NOMO-1 treated with dmso at 0.1 percent for 144 hours (cell line): ENCODE results near the gene PLA2G3.
A peak's percentile ranks its signal among the peaks of the same experiment; 100 is the strongest.

Experiments
- DNase-seq: peaks from one replicate; lab custom pipeline; 2025; ENCODE audit not compliant: unreplicated experiment; lab: John Stamatoyannopoulos, UW

Gene PLA2G3

GRCh38 chr22:31139866-31140716, at the start of gene PLA2G3:
Gene PLA2G3, minus strand, starts transcription at chr22:31140508. Its CDS starts 154 bp downstream, at chr22:31140354.
- DNase-seq, result no peak

DNA sequence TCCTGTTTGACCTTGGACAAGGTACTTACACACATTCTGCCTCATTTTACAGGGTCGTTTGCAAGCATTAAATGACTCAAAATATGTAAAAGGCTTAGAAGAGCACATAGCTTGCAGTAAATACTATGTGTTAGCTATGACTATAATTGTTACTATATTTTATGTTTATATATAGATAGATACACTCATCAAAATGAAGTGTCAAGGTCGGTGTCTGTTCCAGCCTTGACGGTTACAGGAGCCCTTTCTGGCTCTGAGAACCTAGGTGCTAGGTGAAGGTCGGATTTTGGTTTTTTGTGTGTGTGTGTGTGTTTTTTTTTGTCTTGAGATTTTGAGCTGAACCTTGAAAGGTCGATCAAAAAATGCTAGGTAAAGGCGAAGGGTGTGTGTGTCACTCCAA, 47.3 kb upstream of the PLA2G3 start:
- DNase-seq, result no peak

DNA sequence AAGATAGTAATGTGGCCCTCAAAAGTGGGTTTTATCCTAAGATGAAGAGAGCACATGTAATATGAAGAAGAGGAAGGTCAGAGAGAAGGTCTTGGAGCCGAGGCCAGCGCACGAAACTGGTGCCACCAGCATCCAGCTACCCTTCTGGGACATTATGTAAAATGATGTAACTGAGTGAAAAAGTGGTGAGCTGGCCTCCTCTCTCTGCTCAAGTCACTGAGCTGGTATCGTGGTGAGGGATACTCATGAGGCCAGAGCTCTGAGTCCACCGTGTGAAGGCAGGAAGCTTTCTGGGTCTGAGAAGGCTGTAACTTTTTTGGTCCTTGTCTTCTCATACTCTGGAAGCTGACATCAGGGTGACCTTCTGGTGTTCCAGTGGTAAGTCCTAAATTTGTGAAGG, 44.7 kb upstream of the PLA2G3 start:
- no peak for DNase-seq

DNA sequence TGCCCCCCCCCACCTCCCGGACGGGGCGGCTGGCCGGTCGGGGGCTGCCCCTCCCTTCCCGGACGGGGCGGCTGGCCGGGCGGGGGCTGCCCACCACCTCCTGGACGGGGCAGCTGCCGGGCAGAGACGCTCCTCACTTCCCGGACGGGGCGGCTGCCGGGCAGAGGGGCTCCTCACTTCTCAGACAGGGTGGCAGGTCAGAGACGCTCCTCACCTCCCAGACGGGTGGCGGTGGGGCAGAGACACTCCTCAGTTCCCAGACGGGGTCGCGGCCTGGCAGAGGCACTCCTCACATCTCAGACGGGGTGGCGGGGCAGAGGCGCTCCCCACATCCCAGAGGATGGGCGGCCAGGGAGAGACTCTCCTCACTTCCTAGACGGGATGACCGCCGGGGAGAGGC, 43.7 kb upstream of the PLA2G3 start:
- no peak for DNase-seq

DNA sequence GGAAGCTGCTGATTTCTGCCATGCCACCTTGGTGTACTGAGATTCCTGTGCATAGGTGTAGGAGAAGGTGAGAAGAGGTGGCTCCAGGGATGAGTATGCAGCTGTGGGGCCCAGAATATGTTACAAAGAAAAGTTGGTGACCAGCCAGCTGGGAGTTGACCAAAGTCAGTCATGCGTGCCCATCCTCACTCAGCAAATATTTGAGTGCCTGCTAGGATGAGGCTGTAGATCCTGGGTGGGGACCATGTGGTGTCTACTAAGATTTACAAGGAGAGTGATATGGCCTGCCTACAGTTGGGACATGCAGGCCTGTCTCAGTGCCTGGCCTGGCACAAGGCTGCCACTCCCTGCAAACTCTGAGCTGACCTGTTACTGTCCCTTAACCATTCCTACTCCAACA, 39.0 kb upstream of the PLA2G3 start:
- no peak for DNase-seq

- DNase-seq, result no peak
Measured at GRCh38 chr22:31178859-31179258, 38.6 kb upstream of the PLA2G3 start.

- no peak for DNase-seq
Measured at GRCh38 chr22:31177420-31178162, 37.3 kb upstream of the PLA2G3 start.

DNA sequence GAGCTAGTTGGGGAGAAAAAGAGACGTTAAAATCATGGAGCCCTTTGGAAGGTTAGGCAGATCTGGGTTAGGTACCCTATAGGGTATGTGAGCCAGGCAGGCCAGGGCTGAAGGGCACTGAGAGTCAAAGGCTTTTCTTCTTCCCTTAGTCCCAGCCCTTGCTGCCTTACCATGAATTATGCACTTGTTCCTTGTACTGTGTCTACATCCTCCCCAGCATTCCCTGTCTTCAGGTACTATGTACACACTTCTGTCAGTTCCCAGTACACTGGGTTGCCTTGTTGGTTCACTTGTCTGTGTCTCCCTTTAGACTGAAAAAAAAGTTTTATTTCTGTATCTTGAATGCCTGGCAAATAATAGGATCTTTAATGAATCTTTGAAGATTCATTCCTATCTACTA, 36.6 kb upstream of the PLA2G3 start:
- DNase-seq, result no peak

GRCh38 chr22:31173386-31174145, 33.3 kb upstream of the PLA2G3 start:
- DNase-seq, result no peak

DNA sequence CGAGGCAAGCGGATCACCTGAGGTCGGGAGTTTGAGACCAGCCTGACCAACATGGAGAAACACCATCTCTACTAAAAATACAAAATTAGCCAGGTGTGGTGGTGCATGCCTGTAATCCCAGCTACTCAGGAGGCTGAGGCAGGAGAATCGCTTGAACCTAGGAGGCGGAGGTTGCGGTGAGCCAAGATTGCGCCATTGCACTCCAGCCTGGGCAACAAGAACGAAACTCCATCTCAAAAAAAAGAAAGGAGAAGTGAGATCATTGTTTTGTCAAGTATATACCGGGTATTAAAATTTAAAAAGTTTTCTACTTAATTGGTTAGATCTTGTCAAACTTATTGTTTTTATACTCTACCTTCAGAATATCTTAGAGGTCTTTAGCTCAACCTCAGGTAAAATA, 31.4 kb upstream of the PLA2G3 start:
- DNase-seq, result peak; percentile 25

DNA sequence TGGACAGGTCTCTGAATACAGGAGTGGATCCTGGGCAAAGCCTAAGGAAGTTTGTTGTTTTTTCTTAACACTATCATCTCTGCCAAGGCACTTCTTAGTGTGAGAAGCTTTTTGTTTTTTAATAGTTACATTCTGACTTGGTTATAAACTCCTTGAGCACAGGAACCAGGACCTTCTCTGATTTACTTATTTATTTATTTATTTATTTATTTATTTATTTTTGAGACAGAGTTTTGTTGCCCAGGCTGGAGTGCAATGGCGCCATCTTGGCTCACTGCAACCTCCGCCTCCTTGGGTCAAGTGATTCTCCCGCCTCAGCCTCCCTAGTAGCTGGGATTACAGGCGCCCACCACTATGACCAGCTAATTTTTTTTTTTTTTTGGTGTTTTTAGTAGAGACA, 30.7 kb upstream of the PLA2G3 start:
- no peak for DNase-seq

GRCh38 chr22:31162015-31162765, 21.9 kb upstream of the PLA2G3 start:
- DNase-seq, result no peak

GRCh38 chr22:31161386-31161785, 21.1 kb upstream of the PLA2G3 start:
- no peak for DNase-seq

DNA sequence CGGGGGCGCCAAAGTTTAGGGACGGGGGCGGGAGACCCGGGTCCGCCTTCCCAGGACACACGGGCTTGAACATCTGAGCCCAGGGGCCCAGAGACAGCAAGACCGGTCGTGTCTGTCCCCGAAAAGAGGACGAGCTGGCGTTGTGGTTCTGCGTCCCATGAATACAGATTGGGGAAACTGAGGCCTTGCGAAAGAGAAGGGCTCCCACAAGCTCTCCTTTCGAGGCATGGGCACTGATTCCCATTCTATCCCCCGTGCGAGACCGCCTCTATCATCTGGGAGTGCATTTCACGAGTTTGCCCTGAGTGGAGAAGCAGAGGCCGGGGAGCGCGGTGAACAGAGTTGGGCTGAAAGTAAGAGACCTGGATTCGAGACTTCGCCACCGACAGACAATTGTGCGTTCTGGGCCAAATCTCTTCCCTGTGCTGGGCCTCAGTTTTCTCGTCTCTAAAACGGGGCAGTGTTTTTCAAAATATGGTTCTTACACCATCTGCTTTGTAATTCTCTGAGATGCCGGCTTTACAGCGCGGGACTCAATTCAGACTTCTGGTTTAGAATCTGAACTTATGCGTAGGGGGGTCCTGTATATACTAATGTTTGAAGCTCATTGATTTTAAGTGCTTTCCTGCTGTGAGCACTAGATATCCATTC, 20.1 kb upstream of the PLA2G3 start:
- DNase-seq, result no peak

DNA sequence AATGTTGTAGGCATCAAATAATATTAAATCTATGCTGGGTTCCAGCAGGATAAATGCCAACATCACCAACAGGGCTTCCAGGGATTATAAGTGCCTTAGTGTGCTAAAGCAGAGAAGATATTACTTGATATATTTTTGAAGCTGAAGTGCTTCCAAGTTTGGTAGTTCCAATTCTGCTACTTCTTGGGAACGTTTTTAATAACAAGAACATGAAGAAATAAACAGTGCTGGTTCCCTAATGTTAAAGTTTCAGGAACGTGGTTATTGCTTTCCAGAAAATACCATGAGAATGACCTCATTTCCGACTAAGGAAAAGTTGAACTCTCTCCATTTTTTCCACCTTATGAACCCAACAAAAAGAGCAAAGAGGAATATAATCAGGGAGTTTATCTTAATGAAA, 15.1 kb upstream of the PLA2G3 start:
- DNase-seq, result no peak

DNA sequence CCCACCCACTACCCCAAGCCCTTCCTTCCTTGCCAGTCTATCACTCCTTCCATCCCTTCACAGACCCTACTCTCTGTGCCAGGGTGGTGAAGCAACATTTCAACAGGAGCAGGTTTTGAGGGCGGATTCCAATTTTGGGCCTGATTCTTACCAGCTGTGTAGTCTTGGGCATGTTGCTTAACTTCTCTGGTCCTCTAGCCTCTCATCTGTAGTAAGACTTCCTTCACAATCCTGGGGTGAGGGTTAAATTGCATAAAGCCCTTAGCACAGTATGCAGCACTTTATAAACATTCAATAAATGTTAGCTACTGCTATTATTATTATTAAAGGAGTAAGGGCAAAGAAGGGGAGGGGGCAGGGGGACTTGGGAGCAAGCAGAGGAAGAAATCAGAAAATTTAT, 14.7 kb upstream of the PLA2G3 start:
- DNase-seq, result no peak

DNA sequence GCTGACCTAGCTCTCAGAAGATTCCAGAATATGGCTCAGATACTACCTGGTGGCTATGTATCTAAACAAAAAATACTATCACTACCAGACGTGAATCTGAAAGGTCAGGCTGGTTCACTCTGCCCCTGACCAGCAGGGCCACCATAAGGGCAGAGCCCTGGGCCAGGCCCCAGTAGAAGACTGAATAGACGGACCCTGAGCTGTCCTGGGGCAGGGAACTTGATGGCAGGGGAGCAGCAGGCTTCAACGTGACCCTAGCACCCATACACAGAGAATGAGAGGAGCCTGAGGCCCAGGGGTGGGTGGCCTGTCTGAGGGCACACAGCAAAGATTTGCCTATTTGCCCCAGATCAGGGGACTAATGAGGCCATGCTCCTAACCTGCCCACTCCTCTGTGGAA, 13.0 kb upstream of the PLA2G3 start:
- no peak for DNase-seq

DNA sequence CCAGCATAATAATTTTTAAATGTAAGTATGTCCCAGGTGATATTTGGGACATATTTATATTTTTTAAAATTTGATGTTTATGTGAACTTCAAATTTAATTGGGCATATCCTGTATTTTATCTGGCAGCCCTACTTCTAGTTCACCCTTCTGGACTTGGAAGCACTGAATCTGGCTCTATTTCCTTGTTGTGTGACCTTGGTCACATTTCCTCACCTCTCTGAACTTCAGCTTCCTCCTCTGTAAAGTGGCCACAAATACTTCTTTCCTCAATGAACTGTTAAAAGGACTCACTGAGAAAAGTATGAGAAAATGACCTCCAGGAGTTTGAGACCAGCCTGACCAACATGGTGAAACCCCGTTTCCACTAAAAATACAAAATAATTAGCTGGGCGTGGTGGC, 11.6 kb upstream of the PLA2G3 start:
- DNase-seq, result no peak

DNA sequence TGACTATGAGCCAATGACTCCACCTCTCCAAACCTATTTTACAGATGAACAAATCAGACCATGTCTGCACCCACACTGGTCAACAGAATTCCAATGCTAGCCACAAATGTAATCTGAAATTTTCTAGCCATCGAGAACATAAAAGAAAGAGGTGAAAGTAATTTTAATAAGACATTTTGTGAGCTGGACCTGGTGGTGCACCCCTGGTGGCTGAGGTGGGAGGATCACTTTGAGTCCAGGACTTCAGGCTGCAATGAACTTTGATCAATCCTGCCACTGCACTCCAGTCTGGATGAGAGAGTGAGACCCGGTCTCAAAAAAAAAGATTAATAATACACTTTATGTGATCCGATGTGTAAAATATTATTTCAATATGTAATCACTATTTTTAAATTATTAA, 10.3 kb upstream of the PLA2G3 start:
- no peak for DNase-seq

DNA sequence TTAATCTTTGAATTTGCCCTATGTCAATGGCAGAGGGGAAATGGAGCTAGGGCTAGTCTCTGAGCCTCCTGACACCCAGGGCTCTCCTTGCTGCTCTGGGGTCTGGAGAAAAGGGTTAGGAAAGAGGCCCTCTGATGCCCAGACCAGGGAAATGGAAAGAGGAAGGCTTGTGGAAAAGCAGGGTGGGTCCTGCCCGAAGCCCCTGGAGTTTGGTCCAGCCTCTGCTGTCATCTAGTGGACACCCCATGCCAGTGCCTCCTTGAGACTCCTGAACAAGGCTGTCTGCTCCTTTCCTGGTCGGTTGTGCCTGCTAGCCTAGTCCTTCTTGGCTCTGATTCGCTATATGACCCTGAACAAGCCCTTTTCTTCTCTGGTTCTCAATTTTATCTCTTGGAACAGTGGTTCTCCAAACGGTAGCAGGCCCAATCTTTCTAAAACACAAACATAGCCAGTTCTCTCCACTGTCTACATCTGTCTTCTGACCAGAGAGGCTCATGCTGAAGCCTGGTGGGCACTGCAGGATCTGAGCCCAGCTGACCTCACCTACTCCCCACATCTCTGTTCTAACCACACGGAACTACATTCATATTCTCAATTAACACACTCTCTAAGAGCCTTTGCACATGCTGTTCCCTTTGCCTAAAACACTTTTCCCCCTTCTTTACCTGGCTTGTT, 8.8 kb upstream of the PLA2G3 start:
- DNase-seq, result peak; percentile 23
